UCSD-AML1 (cell line): ENCODE results near the gene RREB1.

Experiments
- DNase-seq: peaks from one replicate; lab custom pipeline; 2025; ENCODE audit not compliant: unreplicated experiment; lab: John Stamatoyannopoulos, UW

RREB1 gene

GRCh38 chr6:7188492-7188891, 80.7 kb downstream of the RREB1 start:
- no peak for DNase-seq

DNA sequence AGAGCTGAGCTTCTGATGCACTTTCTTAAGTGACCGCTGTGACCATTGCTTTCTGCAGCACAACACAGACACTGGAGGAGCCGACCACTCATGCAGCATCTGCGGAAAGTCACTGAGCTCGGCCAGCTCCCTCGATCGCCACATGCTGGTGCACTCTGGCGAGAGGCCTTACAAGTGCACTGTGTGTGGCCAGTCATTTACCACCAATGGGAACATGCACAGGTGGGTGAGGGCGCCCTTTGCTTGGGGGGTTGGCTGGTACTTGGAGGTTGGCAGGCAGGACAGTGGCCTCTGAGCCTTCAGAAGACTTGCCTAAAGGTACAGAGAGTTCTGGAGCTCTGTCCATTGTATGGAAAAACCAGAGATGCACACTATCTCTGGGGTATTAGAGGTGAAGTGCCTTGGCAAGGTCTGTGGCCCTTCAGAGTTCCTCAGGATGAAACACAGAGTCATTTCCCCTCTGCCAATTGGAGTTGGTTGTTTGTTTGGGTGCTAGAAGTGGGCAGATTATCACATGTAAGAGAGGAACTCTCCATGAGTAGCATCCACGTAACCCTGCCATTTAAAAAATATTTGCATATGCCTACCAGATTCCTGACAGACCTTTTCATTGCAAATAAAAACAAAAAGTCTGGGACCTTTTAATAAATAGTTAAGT, 81.5 kb downstream of the RREB1 start:
- no peak for DNase-seq

DNA sequence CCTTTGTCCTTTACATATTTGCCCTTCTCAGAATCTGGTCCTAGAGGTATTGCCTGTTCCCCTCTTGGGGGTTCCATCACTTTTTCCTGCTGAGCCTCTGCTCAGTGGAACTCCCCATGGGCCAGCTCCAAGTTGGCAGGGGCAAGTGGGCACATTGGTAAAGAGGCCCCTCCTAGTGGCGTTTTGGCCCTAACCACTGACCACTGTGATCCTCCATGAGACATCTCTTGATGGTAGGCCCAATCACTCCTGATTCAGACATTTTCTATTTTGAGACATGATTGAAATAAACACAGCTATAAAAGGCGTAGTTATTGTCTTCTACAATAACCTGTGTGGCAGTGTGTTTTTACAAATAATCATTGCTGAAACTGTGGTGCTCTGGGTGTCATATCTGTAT, 83.0 kb downstream of the RREB1 start:
- DNase-seq: no peak

DNA sequence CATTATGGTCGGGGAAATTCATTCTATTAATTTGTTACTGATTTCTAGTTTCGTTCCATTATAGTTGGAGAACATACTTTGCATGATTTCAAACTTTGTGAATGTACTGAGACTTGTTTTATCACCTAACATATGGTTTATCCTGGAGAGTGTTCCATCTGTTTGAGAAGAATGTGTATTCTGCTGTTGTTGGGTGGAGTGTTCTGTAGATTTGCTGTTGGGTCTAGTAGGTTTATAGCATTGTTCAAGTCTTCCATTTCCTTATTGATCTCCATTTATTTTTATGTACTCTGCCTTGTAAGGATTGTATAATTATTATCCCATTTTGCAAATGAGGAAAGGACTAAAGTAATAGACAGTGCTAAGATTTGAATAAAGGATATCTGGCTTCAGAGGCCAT, 85.4 kb downstream of the RREB1 start:
- no peak for DNase-seq

GRCh38 chr6:7194657-7195056, 86.9 kb downstream of the RREB1 start:
- no peak for DNase-seq

DNA sequence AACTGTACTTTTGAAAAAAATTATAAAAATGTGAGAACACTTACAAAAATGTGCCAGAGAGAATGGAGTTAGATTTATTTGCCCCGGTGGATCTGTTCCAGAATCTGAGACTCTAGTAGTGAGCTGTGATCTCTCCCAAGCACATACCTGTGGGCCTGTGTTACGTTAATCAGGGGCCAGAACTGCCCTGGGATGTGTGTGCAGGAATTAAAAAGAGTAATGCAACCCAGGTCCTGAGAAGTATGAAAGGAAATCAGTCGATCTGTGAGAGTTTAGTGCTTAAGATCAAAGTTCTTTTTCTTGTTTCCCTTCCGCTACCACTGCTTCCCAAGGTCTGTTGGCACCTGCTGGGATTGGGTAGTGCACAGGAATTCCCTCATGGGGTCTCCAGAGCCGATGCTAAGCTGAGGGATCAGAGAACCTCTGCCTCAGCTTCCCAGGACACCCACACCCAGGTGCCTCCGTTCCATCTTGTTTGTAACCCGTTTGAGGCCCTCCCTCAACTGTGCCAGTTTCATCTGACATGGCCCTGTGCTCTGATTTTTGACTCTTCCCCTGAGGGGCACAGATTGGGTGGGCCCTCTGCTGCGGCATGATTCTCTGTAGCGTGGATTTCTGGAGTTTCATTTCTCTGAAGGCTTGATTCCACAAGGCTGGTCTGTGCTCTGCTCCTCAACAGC, 87.7 kb downstream of the RREB1 start:
- DNase-seq: no peak

- DNase-seq: no peak
Observed at GRCh38 chr6:7196019-7196402, 88.2 kb downstream of the RREB1 start.

GRCh38 chr6:7196685-7197283, 89.0 kb downstream of the RREB1 start:
- no peak for DNase-seq

DNA sequence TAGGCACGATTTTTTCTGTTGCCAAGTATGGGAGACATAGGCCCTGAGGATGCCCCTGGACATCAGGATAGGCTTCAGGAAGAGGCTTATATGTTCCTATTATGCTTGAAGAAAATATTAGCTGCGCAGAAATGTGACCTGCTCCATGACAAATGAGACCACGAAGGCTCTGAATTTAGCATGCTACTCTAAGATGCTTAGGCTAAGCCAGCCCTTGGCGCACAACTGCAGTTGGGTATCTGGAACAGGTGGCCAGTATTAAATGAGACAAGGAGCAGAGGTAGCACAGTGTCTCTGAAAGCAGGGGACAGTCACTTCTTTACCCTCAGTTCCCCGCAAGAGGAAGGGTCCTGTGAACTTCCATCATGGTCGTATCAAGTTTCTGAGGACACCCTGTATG, 90.0 kb downstream of the RREB1 start:
- no peak for DNase-seq

DNA sequence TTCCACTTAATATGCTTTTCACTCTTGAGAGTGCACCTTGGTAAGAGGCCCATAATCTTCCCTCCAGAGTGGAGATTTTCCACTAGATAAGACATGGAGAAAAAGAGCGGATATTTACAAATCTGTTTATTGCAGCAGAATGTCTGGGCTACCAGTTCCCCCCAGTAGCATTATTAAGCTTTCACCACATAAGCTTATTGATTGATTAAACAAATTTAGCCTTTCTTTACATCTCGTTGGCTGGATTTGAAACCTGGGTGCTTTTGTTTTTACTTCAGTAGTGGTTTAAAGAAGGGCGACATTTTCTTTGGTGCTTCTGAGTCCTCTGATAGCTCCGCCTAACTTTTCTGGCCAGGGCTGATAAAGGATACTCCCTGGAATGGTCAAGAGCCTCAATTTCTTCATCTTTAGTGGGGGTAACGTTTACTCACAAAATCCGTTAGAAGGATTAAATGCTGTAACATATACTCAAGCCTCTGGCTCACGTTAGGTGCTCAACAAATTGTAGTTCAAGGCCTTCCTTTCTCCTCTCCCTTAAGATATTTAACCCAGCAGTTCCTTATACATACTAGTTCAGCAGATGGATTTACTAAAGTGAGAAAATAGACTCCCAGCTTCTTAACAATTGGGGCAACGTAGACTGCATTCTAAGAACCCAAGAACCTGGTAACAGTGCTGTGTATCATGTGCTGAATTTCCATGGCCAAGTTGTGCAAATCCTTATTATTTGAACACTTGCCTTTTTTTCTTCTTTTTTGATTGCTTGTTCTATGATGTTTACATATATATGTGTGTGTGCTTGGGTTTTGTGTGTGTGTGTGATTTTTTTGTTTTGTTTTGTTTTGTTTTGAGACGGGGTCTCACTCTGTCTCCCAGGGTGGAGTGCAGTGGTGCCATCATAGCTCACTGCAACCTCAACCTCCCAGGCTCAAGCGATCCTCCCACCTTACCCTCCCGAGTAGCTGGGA, 91.4 kb downstream of the RREB1 start:
- no peak for DNase-seq

GRCh38 chr6:7200598-7201443, 93.1 kb downstream of the RREB1 start:
- no peak for DNase-seq

DNA sequence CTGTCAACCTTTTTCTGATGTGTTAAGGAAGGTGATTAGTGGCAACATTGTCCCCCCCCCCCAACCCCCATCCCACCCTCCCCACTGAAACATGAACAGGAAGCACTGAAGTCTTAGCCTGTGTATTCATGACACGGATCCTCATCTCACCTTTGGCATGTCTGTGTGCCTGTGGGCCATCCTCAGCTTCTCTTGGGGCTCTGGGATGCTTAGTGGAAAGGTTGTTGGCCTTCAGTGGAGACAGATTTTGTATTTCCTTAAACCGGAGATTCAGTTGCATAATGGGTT, 93.6 kb downstream of the RREB1 start:
- no peak for DNase-seq

DNA sequence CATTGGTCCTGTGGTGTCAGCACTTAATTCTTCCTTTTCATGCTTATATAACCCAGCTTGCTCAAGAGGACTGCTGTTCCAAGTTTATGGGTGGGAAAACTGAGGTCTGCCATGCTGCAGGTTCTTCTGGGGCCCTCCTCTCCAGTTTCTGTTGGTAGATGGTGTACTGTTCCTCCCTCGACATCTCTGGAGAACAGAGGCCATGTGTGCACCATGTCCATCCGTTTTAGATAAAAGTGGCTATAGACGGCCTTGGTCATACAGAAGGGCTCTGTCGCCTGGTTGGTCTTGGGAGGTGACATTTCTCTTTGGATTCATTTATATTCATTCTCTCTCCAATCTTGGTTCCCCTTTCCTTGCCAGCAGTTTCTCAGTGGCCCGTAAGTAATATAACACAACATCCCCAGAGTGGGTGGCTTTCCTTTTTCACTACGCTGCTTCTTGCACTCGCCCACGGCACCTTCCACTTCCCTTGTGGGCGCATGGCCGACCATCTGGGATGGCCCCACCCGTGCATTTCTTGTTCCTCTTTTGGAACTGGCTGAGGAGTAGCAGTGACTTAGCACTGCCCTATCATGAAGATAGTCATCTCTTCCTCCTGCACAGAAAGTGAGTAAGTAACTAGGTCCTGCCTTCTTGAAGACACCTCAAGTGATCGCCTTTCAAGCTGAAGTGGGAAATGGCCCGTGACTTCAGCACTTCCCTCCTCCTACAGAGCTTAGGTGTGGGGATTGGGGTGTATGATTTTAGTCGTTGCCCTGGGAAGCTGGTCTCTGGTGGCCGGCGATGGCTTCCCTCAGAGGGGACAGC, 94.2 kb downstream of the RREB1 start:
- DNase-seq: peak; percentile 87

DNA sequence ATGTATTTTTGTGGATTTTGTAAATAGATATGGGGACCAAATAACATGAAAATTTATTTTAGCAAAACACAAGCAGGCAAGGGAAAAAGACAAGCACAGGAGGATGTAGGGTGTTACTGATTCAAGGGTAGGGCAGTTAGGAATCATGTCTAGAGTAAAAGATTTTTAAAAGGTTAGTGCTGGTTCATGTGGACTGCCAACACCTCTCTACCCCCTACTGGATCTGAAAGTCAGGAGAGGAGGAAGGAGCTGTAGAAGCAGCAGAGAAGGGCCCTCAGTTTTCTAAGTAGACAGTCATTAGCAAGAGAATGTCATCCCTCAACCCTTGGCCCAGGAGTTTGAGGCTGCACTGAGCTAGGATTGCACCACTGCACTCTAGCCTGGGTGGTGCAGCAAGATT, 95.2 kb downstream of the RREB1 start:
- no peak for DNase-seq

DNA sequence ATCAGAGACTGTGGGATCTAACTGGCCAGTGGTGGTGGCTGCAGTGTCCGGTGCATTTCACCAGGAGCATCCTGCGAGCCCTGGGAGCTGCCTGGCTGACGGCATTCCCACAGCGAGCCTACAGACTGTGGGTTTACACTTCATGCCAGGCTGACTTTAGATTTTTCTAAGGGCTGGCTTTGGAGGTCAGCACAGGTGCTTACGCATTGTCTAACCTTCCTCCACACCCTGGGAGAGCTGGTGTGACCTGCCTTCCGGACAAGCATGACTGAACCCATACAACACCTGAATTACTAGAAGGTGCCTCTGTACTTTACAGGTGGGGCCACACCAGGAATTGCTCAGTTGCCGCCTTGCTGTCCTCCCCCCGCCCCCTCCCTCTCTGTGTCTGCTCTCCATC, 96.2 kb downstream of the RREB1 start:
- DNase-seq: no peak

- no peak for DNase-seq
Observed at GRCh38 chr6:7204726-7205125, 97.0 kb downstream of the RREB1 start.

DNA sequence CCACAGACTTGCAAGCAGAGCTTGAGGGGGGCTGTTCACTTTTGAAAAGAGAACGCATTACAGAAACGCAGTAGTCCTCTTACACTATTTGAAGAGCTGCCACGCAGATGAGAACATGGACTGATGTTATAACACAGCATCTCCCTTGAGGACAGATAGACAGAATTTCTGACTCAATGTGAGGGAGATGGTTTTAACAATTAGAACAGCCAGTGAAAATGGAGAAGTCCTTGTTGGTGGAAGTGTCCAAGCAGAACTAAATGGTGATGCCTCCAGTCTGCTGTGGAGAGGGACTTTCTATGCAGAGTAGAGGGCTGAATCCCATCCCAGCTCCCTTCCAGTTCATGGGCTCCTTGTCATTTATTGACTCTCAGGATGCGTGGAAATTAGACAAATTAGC, 100.0 kb downstream of the RREB1 start:
- DNase-seq: no peak

- DNase-seq: no peak
Observed at GRCh38 chr6:7213416-7213815, 105.7 kb downstream of the RREB1 start.

DNA sequence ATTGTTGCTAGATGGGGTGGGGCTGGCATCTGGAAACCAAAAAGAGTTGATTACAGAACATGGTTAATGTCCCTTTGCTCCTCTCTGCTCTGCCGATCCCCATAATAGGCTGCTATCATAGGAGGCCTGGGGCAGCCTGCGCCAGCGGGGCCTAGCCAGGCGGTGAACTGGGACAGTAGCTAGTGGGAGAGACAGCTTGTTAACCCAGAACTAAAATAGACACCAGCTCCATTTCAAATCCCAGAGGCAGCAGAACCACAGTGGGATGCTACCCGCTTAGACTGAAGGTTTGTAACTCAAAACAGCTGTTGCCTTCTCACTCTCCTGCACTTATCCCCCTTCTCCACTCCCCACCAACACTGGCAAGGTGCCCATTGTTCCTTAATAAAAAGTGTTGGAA, 106.7 kb downstream of the RREB1 start:
- no peak for DNase-seq

DNA sequence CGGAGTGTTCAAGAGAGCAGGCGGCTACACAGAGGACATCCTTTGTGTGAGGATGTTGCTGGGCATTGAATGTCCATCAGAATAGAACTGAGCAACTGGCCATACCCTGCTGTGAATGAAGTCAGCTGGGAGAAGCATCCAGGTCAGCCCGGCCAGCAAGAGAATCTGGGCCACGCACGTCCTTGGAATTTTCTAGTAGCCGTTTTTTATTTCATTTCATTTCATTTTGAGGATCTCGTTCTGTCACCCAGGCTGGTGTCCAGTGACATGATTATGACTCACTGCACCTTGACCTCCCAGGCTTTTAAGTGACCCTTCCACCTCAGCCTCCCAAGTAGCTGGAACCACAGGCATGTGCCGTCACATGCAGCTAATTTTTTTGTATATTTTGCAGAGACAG, 107.4 kb downstream of the RREB1 start:
- DNase-seq: no peak
